ENCODE measurements around the gene AFAP1.

Gene AFAP1

DNA sequence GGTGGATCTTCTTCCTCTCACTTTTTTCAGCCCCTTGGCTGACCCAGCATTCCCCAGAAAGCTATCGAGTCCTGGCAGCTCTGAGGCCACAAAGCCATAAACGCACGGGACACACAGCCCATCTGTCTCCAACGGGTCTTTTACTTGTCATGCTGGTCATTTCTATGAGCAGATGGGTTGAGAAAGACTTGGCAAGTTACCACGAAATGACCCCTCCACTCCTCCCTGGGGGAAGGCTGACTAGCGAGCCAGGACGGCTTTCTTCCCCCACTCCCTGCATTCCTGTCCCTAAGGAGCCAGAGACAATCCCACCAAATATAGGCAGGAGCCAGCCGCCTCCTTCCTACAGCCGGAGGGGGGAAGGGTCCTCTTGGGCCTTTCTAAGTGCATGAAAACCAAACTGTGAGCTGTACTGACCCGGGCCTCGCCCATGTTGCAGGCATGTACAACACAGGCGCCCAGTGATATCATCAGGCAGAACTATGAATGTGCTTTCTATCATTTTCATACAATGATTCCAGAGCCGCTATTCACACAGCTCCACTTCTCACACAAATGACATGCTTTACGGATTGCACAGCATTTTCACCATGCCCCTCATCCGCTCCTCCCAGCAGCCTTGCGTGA, 28.6 kb downstream of the AFAP1 start:
- DNase-seq (ENCODE audit: low read depth), result no peak

GRCh38 chr4:7910263-7910896, 29.3 kb downstream of the AFAP1 start:
- no peak for DNase-seq (ENCODE audit: low read depth)

DNA sequence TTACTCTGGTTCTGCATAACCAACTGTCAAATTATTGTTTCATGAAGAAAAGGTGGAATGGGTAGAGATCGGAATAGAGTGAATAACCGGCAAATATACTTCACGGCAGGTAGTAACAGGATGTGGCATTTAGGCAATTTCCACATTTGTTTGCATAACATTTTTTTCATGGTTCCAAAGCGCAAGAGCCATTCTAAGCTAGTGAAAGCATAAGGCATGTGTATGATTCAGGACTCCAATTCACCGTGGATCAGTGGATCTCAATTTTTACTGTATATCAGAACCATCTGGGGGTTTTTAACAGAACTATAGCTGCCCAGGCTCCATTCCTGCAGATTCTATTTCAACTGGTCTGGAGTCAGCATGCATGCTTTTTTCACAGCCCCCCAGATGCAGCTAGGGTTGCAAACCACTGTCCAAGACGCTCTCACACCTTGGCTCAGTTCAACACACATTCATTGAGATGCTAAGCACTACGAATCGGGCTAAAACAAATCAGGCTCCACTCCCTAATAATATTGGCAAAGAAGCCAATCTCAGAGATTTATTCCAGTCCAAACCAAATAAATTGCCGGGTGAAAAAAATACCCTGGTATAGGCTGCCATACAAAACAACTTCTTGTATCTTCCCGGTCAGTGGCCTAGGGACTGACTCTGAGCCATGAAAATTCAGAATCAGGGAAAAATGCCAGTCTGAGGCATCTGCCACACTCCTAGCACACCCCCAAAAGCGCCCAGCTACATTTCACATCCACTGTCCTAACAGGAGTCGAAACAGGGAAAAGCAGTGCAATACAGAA, 30.0 kb downstream of the AFAP1 start:
- no peak for DNase-seq (ENCODE audit: low read depth)

GRCh38 chr4:7908668-7909067, 31.0 kb downstream of the AFAP1 start:
- DNase-seq (ENCODE audit: low read depth), result no peak

DNA sequence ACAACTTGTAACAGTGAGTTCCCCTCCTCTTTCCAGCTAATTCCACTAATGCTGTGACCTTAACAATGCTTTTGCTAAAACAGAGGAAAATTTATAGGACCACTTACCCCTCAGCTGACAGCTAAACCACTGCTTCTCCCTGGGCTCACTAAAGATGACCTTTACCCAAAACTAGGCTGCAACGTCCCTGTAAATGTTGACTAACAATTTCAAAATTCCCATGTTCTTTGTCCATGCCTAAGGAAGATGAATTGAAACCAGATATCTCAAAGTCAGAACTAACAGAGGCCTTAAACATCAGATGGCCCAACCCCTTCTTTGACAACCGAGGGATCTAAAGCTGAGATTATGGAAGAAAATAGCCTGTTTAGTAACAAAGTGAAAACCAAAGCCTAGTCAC, 32.5 kb downstream of the AFAP1 start:
- DNase-seq (ENCODE audit: low read depth), result no peak

GRCh38 chr4:7906171-7906701, 33.4 kb downstream of the AFAP1 start:
- no peak for DNase-seq (ENCODE audit: low read depth)

GRCh38 chr4:7904952-7905915, 34.4 kb downstream of the AFAP1 start:
- DNase-seq (ENCODE audit: low read depth), result no peak

DNA sequence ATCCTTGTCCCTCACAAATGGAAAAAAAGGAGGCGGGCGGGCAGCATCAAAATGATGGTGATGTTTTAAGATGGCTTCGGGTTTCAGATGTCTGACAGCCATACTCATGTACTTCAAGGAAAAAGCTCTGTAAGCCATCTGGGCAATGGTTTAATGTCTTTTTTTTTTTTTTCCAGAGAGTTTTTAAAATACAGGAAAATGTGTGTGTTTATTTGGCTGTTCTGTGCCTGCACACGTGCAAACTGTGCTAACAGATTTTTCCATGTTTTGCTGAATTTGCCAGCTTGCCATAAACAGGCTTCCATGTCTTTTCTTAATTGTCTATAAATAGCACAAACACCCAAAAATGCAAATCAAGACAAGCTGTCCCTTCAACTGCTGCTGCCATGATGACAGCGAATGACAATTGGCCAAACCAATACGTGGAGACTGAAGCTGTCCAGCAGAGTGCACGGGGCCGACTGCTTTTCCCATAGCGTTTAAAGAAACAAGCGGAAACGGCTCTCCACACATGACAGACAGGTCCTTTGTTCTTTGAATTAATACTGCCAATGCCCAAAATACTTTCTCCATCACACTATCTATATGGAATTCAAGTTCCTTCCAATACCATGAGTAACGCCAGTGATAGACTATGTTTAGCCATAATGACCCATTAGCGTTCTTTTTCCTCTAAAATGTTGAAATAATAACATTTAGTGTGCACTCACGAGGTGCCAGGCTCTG, 35.7 kb downstream of the AFAP1 start:
- DNase-seq (ENCODE audit: low read depth), result no peak

- no peak for DNase-seq (ENCODE audit: low read depth)
These were observed 36.8 kb downstream of the AFAP1 start for GRCh38 chr4:7902826-7903225.

DNA sequence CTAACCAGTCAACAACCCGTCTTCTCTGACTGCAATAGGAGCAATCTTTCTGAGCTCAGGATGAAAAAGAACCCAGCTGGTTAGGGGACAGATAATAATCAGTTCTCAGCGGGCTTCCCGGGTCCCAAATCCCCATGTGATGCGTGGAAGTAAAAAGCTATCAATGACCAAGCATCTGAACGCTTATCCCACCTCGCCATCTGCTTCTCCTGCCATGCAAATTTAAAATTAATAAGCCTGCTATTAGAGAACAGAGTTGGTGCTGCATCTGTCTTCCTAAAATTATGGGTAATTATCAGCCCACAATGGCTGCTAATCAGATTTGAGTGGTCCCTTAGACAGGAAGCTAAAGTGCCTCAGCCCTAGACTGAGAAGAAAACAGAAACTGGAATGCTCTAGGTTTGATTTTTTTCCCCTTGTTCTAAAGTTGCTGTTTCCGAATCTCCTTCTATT, 37.5 kb downstream of the AFAP1 start:
- no peak for DNase-seq (ENCODE audit: low read depth)

DNA sequence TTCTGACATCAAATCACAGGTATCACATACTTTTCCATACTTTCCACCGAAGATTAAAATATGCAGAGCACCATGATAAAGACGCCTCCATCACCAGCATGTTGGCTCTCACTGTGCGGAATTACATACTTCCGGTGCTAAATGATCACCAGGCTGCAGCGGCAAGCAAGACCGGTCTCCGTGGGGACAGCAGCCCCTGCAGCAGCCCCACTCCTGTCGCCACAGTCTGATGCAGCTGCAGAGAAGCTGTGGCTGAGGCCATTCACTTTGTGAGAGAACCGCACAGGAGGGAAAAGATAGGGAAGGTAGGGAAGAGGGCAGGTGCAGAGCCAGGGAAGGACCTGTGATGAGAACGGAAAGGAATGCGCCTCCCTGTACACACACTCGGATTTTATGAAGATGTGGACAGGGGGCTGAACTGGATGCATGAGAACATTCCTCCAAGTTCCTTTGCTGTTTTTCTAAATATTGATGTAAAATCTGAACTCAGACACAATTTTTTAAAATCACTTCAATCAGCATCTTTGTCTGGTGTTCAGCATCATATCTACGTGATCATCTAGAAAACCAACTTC, 38.3 kb downstream of the AFAP1 start:
- no peak for DNase-seq (ENCODE audit: low read depth)

GRCh38 chr4:7900334-7900909, 39.2 kb downstream of the AFAP1 start:
- DNase-seq (ENCODE audit: low read depth), result no peak

GRCh38 chr4:7899184-7899869, 40.3 kb downstream of the AFAP1 start:
- DNase-seq (ENCODE audit: low read depth), result no peak

DNA sequence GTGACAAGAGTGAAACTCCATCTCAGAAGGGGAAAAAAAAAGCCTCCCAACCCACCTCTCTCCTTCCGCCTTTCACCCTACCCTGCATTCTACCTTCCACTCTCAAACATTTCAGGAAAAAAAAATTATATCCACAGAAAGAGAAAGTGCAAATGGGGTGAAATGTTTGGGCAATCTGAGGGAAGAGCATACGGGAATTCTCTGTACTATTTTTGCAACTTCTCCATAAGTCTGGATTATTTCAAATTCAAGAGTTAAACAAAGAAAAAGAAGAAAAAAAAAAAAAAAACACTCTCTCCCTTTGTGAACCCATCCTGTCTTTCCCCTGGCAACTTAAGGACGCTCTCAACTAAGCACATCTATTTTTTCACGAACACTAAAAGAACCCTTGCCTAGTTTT, 41.3 kb downstream of the AFAP1 start:
- no peak for DNase-seq (ENCODE audit: low read depth)

DNA sequence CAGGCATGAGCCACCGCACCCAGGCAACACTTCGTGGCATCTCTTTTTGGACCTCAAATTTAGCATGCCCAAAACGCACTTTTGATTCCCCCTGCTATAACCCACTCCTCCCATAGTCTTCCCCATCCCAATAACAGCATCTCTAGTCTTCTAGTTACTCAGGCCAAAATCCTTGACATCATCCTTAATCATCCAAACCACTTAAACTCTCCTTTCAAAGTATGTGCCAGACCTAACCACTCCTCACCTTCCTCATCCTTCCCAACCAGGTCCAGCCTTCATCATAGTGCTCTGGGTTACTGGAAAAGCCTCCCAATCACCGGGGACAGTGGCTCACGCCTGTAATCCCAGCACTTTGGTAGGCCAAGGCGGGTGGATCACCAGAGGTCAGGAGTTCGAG, 41.9 kb downstream of the AFAP1 start:
- DNase-seq (ENCODE audit: low read depth), result no peak

DNA sequence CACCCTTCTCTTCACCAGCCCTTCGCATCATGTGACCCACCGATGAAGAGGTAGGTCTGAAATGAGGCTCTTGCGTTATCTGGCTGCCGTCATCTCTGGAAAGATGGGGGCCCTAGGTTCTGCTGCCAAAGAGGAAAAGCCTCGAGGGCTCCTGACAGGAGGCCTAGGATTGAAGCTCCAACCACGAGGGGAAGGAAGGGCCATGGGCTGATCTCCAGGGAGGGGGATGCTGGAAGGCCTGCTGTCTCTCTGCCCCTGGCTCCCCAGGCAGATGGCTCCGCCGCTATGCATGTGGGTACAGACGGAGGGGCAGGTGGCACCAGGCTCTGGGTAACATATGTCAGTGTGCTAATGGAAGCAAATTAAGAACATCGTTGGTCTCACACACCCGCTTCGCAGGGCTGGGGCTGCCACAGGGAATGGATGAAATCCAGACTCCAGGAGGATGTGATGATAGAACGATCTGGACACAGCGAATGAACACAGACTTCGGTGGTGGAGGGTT, 44.9 kb downstream of the AFAP1 start:
- no peak for DNase-seq (ENCODE audit: low read depth)

GRCh38 chr4:7894098-7894676, 45.5 kb downstream of the AFAP1 start:
- DNase-seq (ENCODE audit: low read depth), result no peak

- DNase-seq (ENCODE audit: low read depth), result no peak
These were observed 46.1 kb downstream of the AFAP1 start for GRCh38 chr4:7893539-7893938.

All from stimulated activated CD4-positive, alpha-beta T cell treated with anti-CD3 and anti-CD28 coated beads, Interleukin-2, amount 100 ng/mL, for 4 hours (primary cell).